ENCODE data around the gene KDM3A. TPM values are rescaled to one million over a fixed set of nuclear protein-coding genes. Genes with fewer than 3 reads are reported as not detected.
A peak's percentile ranks its signal among the peaks of the same experiment; 100 is the strongest.

Gene KDM3A
- total and polyA plus RNA-seq, 10 of the 15 experiments (the other 5 are each of a cell fraction or from before 2014, with no cell fraction given), result 3.8 to 102 (median 11.1) TPM

GRCh38 chr2:86439879-86440630 is 1.1 kb upstream of the KDM3A start:
- H4K20me1 ChIP-seq (ENCODE audit: control insufficient read depth, insufficient read depth), result peaks cover 11% of the 10 kb centered on the region
- no peak for FAIRE-seq
- H3K4me2 ChIP-seq (ENCODE audit: control insufficient read depth, insufficient read depth), result peak overlapping the region; percentile 22; the same call in 1 of the 2 replicates
- H3K4me3 ChIP-seq, result no peak overlapping the region
- peaks cover 0 to 13% of the 10 kb centered on the region in 2 experiments; a peak in 3 of 4 replicates for H3K36me3 ChIP-seq (ENCODE audit: control insufficient read depth in 2 of 2, insufficient read depth in 2 of 2, low read length in 1 of 2)
- no peak for DNase-seq (ENCODE audit: low read depth, low spot score)
- H3K27ac ChIP-seq (ENCODE audit: control insufficient read depth, insufficient read depth), result peak overlapping the region; percentile 100
- ATAC-seq, result no peak
- TF ChIP-seq CHD2 (IDR thresholded peaks at IDR 0.05; ENCODE audit: borderline replicate concordance, low read depth, low read length) (no peak), ZNF24 (IDR thresholded peaks at IDR 0.05) (peak; percentile 94), WRNIP1 (IDR thresholded peaks at IDR 0.05; ENCODE audit: borderline replicate concordance, low read depth, low read length) (no peak), PAX8 (IDR thresholded peaks at IDR 0.05) (peak; percentile 87; the same call in 1 of the 2 replicates), ZNF217 (IDR thresholded peaks at IDR 0.05) (peak; percentile 78), SIN3A (IDR thresholded peaks at IDR 0.05; ENCODE audit: low read depth, low read length) (no peak), KLF5 (IDR thresholded peaks at IDR 0.05; ENCODE audit: partially characterized antibody) (peak; percentile 25)
- TF ChIP-seq, protein P1, sequence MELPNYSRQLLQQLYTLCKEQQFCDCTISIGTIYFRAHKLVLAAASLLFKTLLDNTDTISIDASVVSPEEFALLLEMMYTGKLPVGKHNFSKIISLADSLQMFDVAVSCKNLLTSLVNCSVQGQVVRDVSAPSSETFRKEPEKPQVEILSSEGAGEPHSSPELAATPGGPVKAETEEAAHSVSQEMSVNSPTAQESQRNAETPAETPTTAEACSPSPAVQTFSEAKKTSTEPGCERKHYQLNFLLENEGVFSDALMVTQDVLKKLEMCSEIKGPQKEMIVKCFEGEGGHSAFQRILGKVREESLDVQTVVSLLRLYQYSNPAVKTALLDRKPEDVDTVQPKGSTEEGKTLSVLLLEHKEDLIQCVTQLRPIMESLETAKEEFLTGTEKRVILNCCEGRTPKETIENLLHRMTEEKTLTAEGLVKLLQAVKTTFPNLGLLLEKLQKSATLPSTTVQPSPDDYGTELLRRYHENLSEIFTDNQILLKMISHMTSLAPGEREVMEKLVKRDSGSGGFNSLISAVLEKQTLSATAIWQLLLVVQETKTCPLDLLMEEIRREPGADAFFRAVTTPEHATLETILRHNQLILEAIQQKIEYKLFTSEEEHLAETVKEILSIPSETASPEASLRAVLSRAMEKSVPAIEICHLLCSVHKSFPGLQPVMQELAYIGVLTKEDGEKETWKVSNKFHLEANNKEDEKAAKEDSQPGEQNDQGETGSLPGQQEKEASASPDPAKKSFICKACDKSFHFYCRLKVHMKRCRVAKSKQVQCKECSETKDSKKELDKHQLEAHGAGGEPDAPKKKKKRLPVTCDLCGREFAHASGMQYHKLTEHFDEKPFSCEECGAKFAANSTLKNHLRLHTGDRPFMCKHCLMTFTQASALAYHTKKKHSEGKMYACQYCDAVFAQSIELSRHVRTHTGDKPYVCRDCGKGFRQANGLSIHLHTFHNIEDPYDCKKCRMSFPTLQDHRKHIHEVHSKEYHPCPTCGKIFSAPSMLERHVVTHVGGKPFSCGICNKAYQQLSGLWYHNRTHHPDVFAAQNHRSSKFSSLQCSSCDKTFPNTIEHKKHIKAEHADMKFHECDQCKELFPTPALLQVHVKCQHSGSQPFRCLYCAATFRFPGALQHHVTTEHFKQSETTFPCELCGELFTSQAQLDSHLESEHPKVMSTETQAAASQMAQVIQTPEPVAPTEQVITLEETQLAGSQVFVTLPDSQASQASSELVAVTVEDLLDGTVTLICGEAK (IDR thresholded peaks at IDR 0.05; ENCODE audit: borderline replicate concordance), result 0 out of 2 replicates have a peak, but pooled peaks have one; percentile 42
- in situ Hi-C loops (cut with MboI) (loop anchor here (25.0 kb wide), 1 partner anchor 1503 kb away; no protein-coding TSS in a partner anchor), intact Hi-C loops (cut with micrococcal nuclease; ENCODE audit: unreplicated experiment) (loop anchor here (2.0 to 10.0 kb wide), 2 partner anchors 215 to 241 kb away; partner anchors contain the start of gene MRPL35)
- H2AFZ ChIP-seq (ENCODE audit: control insufficient read depth, low read depth, low read length), result peak overlapping the region; percentile 98
- H3K79me2 ChIP-seq (ENCODE audit: control insufficient read depth, insufficient read depth, low read length), result peaks cover 35% of the 10 kb centered on the region
- ChIA-PET POLR2A (interaction anchor here (0.8 to 3.5 kb wide), 12 partner anchors 8 to 405 kb away, joined by 3 to 25 read pairs (median 4); partner anchors contain the start of gene IMMT), RAD21 (ENCODE audit: unreplicated experiment) (interaction anchor here (1.2 to 2.9 kb wide), 2 partner anchors 44 to 219 kb away, joined by 3 to 15 read pairs; no protein-coding TSS in a partner anchor), CTCF (interaction anchor here (0.8 to 4.0 kb wide), 5 partner anchors 122 to 612 kb away, joined by 3 to 15 read pairs (median 5); no protein-coding TSS in a partner anchor), SMC1A (ENCODE audit: uncharacterized antibody, unreplicated experiment) (interaction anchor here (0.6 to 1.6 kb wide), 7 partner anchors 35 to 625 kb away, joined by 3 to 4 read pairs (median 3); no protein-coding TSS in a partner anchor)
- peaks cover 11% of the 10 kb centered on the region for H3K4me1 ChIP-seq (ENCODE audit: control insufficient read depth, insufficient read depth, low read length)
- 69% methylated on average over 3 of the region's 3 CpGs for WGBS (ENCODE audit: insufficient coverage, insufficient replicate concordance, low lambda C conversion rate, missing lambda C conversion rate)
- H3K9me3 ChIP-seq (replicated peaks; ENCODE audit: control insufficient read depth, insufficient read depth, low read length), result peaks cover 18% of the 10 kb centered on the region
- no peaks in the 10 kb centered on the region for H3K27me3 ChIP-seq (replicated peaks in 1 of 2; ENCODE audit: control insufficient read depth in 2 of 2, insufficient read depth in 2 of 2, low read length in 1 of 2)
- no peak overlapping the region; the same call in 1 of the 2 replicates for H3K9ac ChIP-seq (ENCODE audit: control insufficient read depth, insufficient read depth, low read length)
- BruUV-seq (replicated peaks), result TSS peak; percentile 71
